ENCODE data around the gene MAP3K4.

The MAP3K4 gene

DNA sequence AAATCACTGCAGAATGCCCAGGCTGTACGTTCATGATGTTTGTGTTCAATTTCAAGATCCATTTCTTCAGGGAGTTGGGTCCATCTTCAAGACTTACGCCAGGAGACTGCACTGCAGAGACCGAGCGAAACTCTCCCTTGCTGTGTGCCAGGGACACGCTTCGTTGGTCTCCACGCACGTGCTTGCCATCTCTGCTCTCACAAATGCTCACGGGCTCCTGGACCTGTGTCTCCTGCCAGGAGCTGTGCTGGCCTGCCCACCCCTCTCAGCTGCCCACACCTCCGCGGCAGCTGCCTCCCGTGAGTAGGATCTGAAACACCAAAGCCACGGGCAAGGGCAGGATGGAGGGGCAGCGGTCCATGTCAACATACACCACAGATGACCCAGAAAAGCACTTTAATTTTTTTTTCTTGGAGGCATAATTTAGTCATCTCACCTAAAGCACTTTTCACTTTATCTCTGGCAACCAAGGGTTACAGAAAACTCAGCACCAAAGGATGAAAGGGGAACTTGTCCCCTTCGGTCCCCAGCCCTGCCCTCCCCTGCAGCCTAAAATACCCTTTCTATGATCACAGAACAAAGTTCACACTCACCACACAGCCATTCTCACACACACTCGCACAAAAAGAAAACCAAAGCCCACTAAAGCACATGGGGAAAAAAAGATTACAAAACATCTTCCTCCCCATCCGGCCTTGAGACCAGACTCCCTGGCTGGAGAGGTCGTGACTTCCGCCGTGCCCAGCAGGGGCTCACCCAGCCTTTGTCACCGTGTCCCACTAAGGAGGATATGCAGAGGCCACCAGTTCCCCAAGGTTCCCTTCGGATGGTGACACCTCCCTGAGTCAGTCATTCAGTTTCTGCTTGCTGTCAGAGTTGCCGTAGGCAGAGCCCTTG, 144.4 kb downstream of the MAP3K4 start:
- H3K4me3 ChIP-seq (ENCODE audit: low read depth, low read length) = no peak overlapping the region
- in situ Hi-C loops (cut with HindIII; ENCODE audit: low sequenced_read_pairs) = no loop called here
- DNase-seq (ENCODE audit: low read depth) = no peak
- TF ChIP-seq, protein P1, sequence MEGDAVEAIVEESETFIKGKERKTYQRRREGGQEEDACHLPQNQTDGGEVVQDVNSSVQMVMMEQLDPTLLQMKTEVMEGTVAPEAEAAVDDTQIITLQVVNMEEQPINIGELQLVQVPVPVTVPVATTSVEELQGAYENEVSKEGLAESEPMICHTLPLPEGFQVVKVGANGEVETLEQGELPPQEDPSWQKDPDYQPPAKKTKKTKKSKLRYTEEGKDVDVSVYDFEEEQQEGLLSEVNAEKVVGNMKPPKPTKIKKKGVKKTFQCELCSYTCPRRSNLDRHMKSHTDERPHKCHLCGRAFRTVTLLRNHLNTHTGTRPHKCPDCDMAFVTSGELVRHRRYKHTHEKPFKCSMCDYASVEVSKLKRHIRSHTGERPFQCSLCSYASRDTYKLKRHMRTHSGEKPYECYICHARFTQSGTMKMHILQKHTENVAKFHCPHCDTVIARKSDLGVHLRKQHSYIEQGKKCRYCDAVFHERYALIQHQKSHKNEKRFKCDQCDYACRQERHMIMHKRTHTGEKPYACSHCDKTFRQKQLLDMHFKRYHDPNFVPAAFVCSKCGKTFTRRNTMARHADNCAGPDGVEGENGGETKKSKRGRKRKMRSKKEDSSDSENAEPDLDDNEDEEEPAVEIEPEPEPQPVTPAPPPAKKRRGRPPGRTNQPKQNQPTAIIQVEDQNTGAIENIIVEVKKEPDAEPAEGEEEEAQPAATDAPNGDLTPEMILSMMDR (IDR thresholded peaks at IDR 0.05; ENCODE audit: low read depth, low read length, missing control alignments) = no peak

DNA sequence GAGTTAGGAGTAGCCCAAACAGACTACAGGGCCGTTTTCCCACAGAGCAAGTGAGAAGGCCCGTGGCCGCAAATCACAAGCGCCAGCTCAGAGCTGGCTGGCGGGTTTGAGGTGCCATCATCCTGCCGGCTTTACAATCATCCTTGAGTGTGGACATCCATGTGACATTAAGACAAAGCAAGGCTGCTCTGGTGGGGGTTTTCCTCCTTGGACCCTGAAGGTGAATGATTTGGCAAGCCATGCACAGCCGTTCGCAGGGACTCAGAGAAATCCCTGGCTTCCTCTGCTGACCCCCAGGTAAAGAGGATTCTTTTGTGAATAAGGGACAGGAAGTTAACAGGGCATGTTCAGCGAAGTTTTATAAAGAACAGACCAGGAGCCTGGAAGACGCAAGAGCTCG, 145.1 kb downstream of the MAP3K4 start:
- DNase-seq (ENCODE audit: low read depth) = no peak
- no peak overlapping the region for H3K4me3 ChIP-seq (ENCODE audit: low read depth, low read length)
- in situ Hi-C loops (cut with HindIII; ENCODE audit: low sequenced_read_pairs) = no loop called here
- TF ChIP-seq, protein P1 (IDR thresholded peaks at IDR 0.05; ENCODE audit: low read depth, low read length, missing control alignments) = no peak

DNA sequence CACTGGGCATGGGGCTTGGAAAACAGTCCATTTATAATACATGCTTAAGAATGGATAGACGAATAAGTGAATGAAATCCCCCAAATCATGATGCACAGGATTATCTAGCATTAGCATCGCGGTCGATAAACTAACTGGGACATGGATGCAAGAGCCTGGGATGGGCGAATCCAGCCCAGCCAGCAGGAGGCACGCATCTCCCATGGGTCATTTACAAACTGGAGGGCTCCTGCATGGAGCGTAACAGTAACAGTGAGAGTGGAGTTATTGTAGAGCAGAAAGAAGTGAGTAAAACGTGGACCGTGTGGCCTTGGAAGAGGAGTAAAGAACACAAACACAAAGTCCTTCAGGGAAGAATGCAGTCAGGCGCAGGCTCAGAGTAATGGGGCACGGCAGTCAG, 145.8 kb downstream of the MAP3K4 start:
- TF ChIP-seq, protein P1 (IDR thresholded peaks at IDR 0.05; ENCODE audit: low read depth, low read length, missing control alignments) = no peak
- DNase-seq (ENCODE audit: low read depth) = no peak
- no peak overlapping the region for H3K4me3 ChIP-seq (ENCODE audit: low read depth, low read length)
- in situ Hi-C loops (cut with HindIII; ENCODE audit: low sequenced_read_pairs) = no loop called here

DNA sequence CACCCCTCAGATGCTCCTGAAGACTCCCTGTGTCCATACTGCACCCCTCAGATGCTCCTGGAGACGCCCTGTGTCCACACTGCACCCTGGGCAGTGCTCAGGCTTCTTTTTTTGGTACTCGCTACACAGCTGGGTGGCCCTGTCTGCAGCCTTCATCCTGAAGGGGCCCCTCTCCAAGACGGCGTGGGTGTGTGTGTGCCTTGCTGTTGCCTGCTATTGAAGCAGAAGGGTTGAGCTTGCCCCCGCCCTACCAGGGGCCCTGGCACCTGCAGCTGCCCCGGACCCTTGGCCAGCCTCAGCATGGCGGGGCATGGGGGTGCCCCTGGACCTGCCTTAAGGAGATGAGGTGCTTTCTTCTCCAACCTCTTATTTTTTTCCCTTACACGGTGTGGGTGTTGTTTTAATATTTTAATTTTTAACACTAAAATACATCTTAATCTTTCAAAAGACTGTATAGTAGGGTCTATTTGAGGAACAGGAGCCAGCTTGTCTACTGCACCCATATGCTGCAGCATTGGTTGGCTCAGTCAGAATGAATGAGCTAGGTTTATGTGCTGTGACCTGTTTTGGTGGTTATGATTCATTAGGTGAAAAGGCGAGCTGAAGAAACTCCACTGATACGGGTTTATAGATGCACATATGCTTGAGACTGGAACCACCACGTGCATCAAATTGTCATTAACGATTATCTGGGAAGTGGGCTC, 146.4 kb downstream of the MAP3K4 start:
- DNase-seq (ENCODE audit: low read depth) = no peak
- TF ChIP-seq, protein P1 (IDR thresholded peaks at IDR 0.05; ENCODE audit: low read depth, low read length, missing control alignments) = no peak
- in situ Hi-C loops (cut with HindIII; ENCODE audit: low sequenced_read_pairs) = no loop called here
- H3K4me3 ChIP-seq (ENCODE audit: low read depth, low read length) = no peak overlapping the region

DNA sequence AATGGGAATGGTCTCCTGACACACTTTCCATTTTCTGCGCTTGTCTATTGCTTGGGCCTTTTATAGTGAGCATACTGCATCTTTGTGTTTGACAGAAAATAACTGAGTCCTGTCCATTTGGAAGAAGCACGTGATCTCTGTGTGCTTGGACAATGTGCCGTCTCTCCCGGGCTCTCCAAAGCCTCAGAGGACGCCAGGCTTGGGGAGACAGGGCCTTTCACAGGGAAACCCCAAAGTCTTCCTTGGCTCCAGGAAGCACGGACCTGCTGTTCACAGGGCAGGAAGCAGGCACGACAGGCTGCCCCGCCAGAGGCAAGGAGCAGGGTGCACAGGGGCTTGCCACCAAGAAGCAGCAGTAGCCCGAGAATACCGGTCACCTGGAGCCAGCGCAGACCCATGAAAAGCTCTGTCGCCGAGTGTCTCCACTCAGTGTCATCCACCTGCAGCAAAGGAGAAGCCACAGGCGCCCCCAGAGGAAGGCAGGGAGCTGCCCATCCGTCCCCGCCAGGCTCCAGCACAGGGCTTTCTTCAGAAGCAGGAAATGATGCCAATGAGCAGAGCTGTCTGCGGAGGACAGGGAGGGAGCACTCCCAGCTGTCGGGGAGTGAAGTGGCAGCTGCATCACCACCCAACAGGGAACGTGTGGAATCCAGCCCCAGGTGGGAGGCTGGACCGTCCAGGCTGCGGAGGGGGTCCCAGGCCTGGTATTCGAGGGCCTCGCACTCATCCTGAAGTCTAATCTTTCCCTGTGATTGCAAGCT, 147.2 kb downstream of the MAP3K4 start:
- TF ChIP-seq, protein P1 (IDR thresholded peaks at IDR 0.05; ENCODE audit: low read depth, low read length, missing control alignments) = no peak
- no peak overlapping the region for H3K4me3 ChIP-seq (ENCODE audit: low read depth, low read length)
- in situ Hi-C loops (cut with HindIII; ENCODE audit: low sequenced_read_pairs) = no loop called here
- DNase-seq (ENCODE audit: low read depth) = no peak

DNA sequence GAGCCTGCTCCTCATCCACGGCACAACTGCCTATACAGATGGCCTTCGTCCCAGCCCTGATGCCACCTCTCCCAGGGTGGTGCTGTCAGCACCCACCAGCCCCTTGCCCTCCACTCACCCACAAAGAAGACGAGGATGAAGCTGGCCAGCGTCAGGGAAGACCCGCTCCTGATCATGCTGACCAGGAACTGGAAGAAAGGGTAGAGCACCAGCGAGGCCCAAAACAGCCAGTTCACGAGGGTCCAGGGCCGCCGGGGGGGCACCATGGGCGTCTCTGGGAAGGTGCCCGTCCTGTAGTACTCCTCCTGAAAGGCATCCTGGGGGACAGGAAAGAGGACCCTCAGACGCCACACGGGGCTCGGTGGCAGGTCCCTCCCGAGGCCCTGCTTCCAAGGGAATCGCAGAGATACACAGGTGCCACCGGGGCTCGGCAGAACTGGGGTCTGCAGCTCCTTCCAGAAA, 147.8 kb downstream of the MAP3K4 start:
- in situ Hi-C loops (cut with HindIII; ENCODE audit: low sequenced_read_pairs) = no loop called here
- no peak overlapping the region for H3K4me3 ChIP-seq (ENCODE audit: low read depth, low read length)
- DNase-seq (ENCODE audit: low read depth) = no peak
- TF ChIP-seq, protein P1 (IDR thresholded peaks at IDR 0.05; ENCODE audit: low read depth, low read length, missing control alignments) = no peak

Measured in astrocyte of the cerebellum (primary cell).